Activated naive CD8-positive, alpha-beta T cell treated with anti-CD3 and anti-CD28 coated beads, Interleukin-2, amount 50 U/mL, for 24 hours (primary cell): ENCODE results near the gene TMX1.

Experiments
- ATAC-seq: fragments of 150-1000 bp; cut with Tn5 transposase; one replicate; pipeline ENCODE4 v1.10.0; 2021
- DNase-seq: peaks from one replicate; pipeline ENCODE4 v3.0.0; 2021
- H3K27ac Mint-ChIP-seq: one replicate; pipeline ENCODE4 v1.8.0; 2021; ENCODE audit warnings: mild to moderate bottlenecking, mixed read lengths
- H3K27me3 Mint-ChIP-seq: one replicate; pipeline ENCODE4 v1.8.0; 2021; ENCODE audit warnings: mixed read lengths
- H3K36me3 Mint-ChIP-seq: one replicate; pipeline ENCODE4 v1.8.0; 2021; ENCODE audit warnings: low read depth, mixed read lengths
- H3K4me1 Mint-ChIP-seq: one replicate; pipeline ENCODE4 v1.8.0; 2021; ENCODE audit warnings: mixed read lengths
- H3K4me3 Mint-ChIP-seq: one replicate; pipeline ENCODE4 v1.8.0; 2021; ENCODE audit warnings: mild to moderate bottlenecking, moderate library complexity, mixed read lengths
- H3K9me3 Mint-ChIP-seq: one replicate; pipeline ENCODE4 v1.8.0; 2021; ENCODE audit warnings: mixed read lengths

TMX1 gene, protein sequence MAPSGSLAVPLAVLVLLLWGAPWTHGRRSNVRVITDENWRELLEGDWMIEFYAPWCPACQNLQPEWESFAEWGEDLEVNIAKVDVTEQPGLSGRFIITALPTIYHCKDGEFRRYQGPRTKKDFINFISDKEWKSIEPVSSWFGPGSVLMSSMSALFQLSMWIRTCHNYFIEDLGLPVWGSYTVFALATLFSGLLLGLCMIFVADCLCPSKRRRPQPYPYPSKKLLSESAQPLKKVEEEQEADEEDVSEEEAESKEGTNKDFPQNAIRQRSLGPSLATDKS

DNA sequence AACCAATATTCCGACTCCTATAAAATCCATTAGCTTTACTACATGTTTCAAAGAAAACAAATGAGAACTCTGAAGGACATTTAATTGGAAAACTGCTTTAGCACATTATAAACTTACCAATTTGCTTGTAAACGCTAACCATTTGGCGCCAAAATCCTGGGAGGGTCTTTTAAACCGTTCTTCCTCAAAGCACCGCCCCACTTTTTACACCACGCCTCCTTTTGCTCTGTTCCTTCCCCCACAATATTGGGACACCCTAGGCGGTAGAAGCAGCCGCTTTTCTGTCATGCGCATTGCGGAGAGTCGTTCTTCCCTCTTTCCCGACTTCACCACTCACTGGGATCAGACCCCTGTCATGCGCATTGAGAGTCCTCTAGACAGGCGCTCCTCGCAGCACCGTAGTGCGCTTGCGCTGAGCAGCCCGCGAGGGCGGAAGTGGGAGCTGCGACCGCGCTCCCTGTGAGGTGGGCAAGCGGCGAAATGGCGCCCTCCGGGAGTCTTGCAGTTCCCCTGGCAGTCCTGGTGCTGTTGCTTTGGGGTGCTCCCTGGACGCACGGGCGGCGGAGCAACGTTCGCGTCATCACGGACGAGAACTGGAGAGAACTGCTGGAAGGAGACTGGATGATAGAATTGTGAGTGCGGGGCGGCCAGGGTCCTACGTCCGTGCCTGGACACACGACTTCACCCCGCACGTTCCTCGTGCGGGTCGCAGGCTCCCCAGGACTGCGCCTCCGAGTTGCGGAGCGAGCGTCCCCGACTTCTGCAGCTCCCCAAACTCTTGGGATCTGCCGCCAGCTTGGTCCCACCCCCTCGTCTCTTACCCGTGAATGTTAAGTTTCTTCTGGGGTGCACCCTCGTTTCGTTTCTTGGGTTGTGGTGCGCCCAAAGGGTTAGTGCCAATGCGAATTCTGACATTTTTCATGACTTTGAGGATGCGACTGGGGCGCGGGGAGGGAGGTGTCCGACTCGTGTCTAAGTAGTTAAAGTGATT is at the start of gene TMX1:
Gene TMX1, plus strand, starts transcription at position 435 of the 991 bp plus-strand sequence. Its CDS starts 46 bp downstream, at position 481.
- Mint-ChIP-seq H3K27me3 (no peaks in the 10 kb centered on the region), H3K9me3 (no peaks in the 10 kb centered on the region), H3K36me3 (peaks cover 20% of the 10 kb centered on the region), H3K27ac (no peak within 1 kb of the TSS), H3K4me1 (peaks cover 44% of the 10 kb centered on the region), H3K4me3 (no peak within 1 kb of the TSS)
- ATAC-seq (peak; percentile 92), DNase-seq (peak; percentile 91)

- Mint-ChIP-seq H3K27me3 (peaks cover 20% of the 10 kb centered on the region), H3K36me3 (no peaks in the 10 kb centered on the region), H3K4me1 (peaks cover 6% of the 10 kb centered on the region), H3K4me3 (no peak overlapping the region), H3K9me3 (peaks cover 5% of the 10 kb centered on the region), H3K27ac (no peak overlapping the region)
- DNase-seq (no peak), ATAC-seq (peak; percentile 50)
Measured at GRCh38 chr14:51201890-51202289, 38.2 kb upstream of the TMX1 start.

DNA sequence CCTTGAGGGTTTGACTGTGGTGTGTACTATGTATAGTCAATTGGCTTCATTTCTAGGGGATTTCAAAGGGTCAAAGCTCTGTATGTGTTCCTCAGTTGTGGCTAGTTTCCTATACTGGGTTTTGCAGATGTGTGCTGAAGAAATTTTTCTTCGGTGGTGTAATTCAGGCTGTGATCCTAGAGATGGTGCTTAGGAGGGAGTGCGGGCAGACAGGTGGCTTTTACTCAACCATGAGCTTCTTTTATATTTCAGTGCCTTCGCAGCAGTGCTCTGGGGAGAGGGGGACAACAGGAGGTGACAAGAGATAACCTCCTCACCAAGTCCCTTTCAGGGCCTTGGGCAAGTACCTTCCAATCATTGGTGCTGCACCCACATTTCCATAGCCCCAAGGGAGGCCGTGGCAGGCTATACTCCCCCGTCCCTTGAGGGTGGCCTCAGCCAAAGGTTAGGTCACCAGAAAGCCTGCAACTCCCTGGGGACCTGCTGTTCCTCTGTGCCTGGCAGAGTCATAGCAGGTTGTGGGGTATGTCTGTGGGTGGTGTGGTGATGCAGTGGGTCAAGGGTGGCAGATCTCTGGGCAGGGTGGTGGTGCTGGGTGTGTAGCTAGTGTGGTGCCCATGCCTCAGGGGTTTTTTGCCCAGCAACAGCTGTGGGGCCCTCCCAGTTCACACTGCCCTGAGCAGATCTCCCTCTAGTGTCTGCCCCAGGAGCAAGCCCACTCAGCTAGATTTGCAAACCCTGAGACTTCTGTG is 37.0 kb upstream of the TMX1 start:
- Mint-ChIP-seq H3K27me3 (peaks cover 23% of the 10 kb centered on the region), H3K9me3 (peaks cover 5% of the 10 kb centered on the region), H3K27ac (peak overlapping the region; percentile 13), H3K4me1 (peaks cover 6% of the 10 kb centered on the region), H3K36me3 (no peaks in the 10 kb centered on the region), H3K4me3 (no peak overlapping the region)
- ATAC-seq (peak; percentile 71), DNase-seq (peak; percentile 18)

GRCh38 chr14:51203881-51204280 is 36.2 kb upstream of the TMX1 start:
- H3K36me3 Mint-ChIP-seq, result no peaks in the 10 kb centered on the region
- H3K4me1 Mint-ChIP-seq, result peaks cover 6% of the 10 kb centered on the region
- no peak overlapping the region for H3K27ac Mint-ChIP-seq
- DNase-seq (no peak), ATAC-seq (no peak)
- peaks cover 23% of the 10 kb centered on the region for H3K27me3 Mint-ChIP-seq
- no peak overlapping the region for H3K4me3 Mint-ChIP-seq
- peaks cover 5% of the 10 kb centered on the region for H3K9me3 Mint-ChIP-seq

GRCh38 chr14:51205486-51205885 is 34.6 kb upstream of the TMX1 start:
- no peak overlapping the region for H3K4me3 Mint-ChIP-seq
- no peaks in the 10 kb centered on the region for H3K36me3 Mint-ChIP-seq
- peaks cover 6% of the 10 kb centered on the region for H3K4me1 Mint-ChIP-seq
- ATAC-seq (no peak), DNase-seq (no peak)
- peaks cover 5% of the 10 kb centered on the region for H3K9me3 Mint-ChIP-seq
- H3K27me3 Mint-ChIP-seq, result peaks cover 24% of the 10 kb centered on the region
- H3K27ac Mint-ChIP-seq, result no peak overlapping the region

DNA sequence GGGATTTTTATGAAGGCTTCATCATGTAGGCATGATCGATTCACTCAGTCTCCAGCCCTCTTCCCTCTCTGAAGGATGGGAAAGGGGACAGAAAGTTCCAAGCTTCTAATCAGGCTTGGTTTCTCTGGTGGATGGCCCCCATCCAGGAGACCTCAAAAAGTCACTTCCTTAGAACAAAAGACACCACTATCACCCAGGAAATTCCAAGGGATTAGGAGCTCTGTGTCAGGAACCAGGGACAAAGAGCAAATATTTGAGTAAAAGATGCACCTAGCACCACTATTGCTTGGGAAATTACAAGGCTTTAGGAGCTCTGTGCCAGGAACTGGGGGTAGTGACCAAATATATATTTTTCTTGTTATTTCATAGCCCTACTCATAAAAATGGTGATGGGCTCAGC is 33.6 kb upstream of the TMX1 start:
- Mint-ChIP-seq H3K4me1 (peaks cover 6% of the 10 kb centered on the region), H3K27me3 (peaks cover 19% of the 10 kb centered on the region), H3K4me3 (no peak overlapping the region), H3K9me3 (no peaks in the 10 kb centered on the region), H3K36me3 (no peaks in the 10 kb centered on the region), H3K27ac (no peak overlapping the region)
- DNase-seq, result no peak
- ATAC-seq, result no peak

- Mint-ChIP-seq H3K36me3 (no peaks in the 10 kb centered on the region), H3K9me3 (no peaks in the 10 kb centered on the region), H3K4me3 (no peak overlapping the region), H3K27ac (no peak overlapping the region), H3K27me3 (peaks cover 19% of the 10 kb centered on the region), H3K4me1 (peaks cover 4% of the 10 kb centered on the region)
- ATAC-seq (no peak), DNase-seq (no peak)
Measured at GRCh38 chr14:51207621-51208020, 32.4 kb upstream of the TMX1 start.

DNA sequence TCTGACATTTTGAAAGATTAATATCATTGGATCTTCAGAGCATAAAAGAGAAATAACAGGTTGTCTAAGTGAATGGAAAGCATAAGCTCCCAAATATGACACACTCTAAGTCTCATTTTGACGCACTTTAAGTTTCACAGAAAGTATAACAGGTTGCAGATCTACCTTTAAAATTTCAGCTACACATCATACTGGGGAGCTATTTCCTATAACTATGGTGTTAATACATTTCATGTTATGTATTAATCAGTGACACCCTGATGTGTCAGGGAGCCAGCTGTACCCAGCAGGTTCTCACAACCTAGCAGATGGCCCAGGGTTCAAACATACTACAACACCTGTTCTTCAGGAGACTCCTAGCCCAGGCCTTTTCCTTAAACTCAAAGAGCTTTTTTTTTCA is 31.1 kb upstream of the TMX1 start:
- no peak overlapping the region for H3K27ac Mint-ChIP-seq
- no peaks in the 10 kb centered on the region for H3K36me3 Mint-ChIP-seq
- H3K9me3 Mint-ChIP-seq, result no peaks in the 10 kb centered on the region
- peaks cover 15% of the 10 kb centered on the region for H3K27me3 Mint-ChIP-seq
- H3K4me1 Mint-ChIP-seq, result no peaks in the 10 kb centered on the region
- DNase-seq (no peak), ATAC-seq (no peak)
- no peak overlapping the region for H3K4me3 Mint-ChIP-seq

DNA sequence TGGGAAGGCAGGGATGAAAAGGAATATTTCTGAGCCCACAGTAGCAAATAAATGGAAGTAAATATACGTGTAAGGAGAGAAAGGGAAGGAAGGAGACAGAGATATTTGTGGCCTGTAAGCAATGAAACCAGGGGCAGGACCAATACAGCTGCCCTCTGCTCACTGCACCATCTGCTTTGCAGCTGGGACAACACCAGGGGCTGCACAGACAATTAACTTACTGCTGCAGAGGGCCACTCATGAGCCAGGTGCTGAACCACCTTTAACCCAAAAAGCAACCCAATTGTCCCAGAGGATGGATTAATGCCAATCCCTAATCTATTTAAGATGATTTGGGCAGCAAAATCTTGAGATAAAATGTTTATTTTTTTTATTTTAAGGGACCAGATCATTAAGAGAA is 30.6 kb upstream of the TMX1 start:
- no peaks in the 10 kb centered on the region for H3K4me1 Mint-ChIP-seq
- no peak overlapping the region for H3K4me3 Mint-ChIP-seq
- DNase-seq (no peak), ATAC-seq (no peak)
- H3K27ac Mint-ChIP-seq, result no peak overlapping the region
- H3K27me3 Mint-ChIP-seq, result peaks cover 13% of the 10 kb centered on the region
- H3K9me3 Mint-ChIP-seq, result no peaks in the 10 kb centered on the region
- no peaks in the 10 kb centered on the region for H3K36me3 Mint-ChIP-seq

DNA sequence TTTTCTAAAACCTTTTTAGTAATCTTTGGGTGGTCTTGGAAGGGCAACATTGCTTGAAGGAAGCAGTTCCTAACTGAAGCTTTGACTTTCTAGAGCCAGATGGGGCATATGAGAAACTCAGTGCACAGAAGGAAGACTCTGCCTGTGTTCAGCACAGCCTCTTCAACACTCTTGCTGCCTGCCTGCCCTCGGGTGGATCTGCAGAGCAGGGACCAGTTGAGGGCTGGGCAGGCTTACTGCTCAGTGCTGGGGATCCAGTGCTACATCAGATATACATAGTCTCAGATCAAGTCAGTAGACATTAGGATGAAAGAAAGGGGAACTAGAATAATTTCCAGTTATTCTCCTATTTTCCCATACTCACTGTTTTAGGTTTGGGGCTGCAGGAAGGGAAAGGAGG is 29.5 kb upstream of the TMX1 start:
- H3K27ac Mint-ChIP-seq, result no peak overlapping the region
- no peaks in the 10 kb centered on the region for H3K36me3 Mint-ChIP-seq
- H3K27me3 Mint-ChIP-seq, result peaks cover 13% of the 10 kb centered on the region
- no peaks in the 10 kb centered on the region for H3K9me3 Mint-ChIP-seq
- ATAC-seq (no peak), DNase-seq (no peak)
- H3K4me1 Mint-ChIP-seq, result no peaks in the 10 kb centered on the region
- no peak overlapping the region for H3K4me3 Mint-ChIP-seq

DNA sequence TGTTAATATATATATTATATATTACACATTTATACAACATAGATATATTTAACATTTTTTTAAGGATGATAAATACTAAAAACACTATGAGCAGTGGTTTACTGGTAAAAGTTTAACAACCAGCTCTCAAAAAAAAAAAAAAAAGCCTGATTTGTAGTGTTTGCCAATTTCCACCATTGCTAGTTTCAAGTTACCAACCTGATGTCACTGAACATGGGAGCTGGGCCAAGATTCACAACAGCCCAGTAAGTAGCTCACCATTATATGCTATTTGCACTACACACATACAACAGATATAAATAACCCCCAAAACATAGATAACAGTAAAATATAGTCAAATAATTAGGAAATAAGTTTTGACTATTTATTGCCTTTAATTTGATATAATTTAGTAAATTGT is 28.9 kb upstream of the TMX1 start:
- H3K27ac Mint-ChIP-seq, result no peak overlapping the region
- peaks cover 9% of the 10 kb centered on the region for H3K27me3 Mint-ChIP-seq
- no peaks in the 10 kb centered on the region for H3K9me3 Mint-ChIP-seq
- no peaks in the 10 kb centered on the region for H3K36me3 Mint-ChIP-seq
- no peaks in the 10 kb centered on the region for H3K4me1 Mint-ChIP-seq
- DNase-seq (no peak), ATAC-seq (no peak)
- H3K4me3 Mint-ChIP-seq, result no peak overlapping the region

DNA sequence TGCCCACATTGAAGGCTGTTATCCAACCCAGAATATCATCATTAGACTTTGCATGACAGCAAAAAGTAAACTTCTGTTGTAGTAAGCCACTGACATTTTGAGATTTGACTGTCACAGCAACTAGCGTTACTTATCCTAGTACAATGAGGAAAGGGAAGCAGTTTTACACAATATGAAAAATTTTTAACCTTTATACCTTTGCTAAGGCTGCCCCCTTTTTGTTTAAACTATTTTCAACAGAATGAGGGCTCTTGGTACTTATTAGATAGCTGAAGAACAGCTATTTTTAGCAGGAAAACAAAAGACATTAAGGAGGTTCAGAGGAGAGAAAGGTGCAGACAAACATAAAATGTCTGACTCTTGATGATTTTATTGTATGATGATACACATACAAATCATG is 23.4 kb upstream of the TMX1 start:
- H3K4me3 Mint-ChIP-seq, result no peak overlapping the region

DNA sequence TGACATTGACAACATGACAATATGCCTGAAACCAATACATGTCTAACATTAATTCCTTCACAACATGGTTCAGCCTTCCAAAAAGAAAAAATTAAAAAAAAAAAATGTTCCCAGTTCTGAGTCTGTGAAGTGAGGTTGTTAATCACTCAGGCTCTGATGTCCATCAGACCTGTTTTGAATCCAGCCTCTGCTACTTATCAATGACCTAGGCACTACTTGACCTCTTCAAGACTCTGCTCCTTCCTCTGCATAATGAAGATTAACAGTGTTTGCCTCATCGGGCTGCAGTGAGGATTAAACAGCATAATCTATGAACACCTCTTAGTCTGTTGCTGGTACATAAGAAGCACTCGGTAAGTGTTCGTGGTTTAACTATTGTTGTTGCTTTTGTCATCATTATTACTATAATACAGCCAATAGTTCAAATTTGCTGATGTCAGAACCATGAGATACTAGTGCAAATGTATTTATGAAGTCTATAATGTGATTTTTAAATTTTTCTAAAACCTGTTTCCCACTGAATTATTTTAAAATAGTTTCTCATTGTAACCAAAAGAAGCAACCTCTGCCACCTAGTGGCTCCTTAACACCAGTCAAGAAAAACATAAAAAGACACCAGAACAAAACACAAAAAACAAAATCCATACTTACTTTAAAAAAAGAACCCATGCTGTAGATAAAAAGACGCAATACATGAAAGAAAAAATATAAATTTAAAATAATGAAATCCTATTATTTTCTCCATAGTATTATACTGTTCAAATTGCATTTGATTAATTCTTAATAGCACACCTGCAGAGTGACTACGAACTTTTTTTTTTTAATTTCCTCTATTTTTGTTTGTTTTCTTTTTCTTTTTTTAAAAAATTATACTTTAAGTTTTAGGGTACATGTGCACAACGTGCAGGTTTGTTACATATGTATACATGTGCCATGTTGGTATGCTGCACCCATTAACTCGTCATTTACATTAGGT is 20.3 kb upstream of the TMX1 start:
- H3K4me3 Mint-ChIP-seq, result no peak overlapping the region
- no peaks in the 10 kb centered on the region for H3K4me1 Mint-ChIP-seq
- H3K27ac Mint-ChIP-seq, result no peak overlapping the region
- DNase-seq (no peak), ATAC-seq (no peak)
- no peaks in the 10 kb centered on the region for H3K36me3 Mint-ChIP-seq
- H3K9me3 Mint-ChIP-seq, result peaks cover 4% of the 10 kb centered on the region
- no peaks in the 10 kb centered on the region for H3K27me3 Mint-ChIP-seq

More for the DNA sequence above, 23.4 kb upstream of the TMX1 start:
- Mint-ChIP-seq H3K9me3 (peaks cover under 1% of the 10 kb centered on the region), H3K27me3 (no peaks in the 10 kb centered on the region), H3K36me3 (no peaks in the 10 kb centered on the region), H3K4me1 (no peaks in the 10 kb centered on the region), H3K27ac (no peak overlapping the region)
- no peak for DNase-seq
- no peak for ATAC-seq
